DND-41 (cell line): ENCODE measurements around the gene TBX4.

Experiments used
- ATAC-seq: fragments of 200-7000 bp; cut with Tn5 transposase; 3 replicates; pipeline ENCODE4 v1.9.1; 2021; ENCODE audit warnings: low read depth; ENCODE audit not compliant: insufficient read depth
- DNase-seq: peaks from one replicate; pipeline ENCODE4 v3.0.0-alpha.2; 2020
- H2AFZ ChIP-seq: 2 replicates; pipeline ENCODE4 v1.6.0; 2012; ENCODE audit warnings: low read depth, low read length
- H3K27ac ChIP-seq: 2 replicates; pipeline ENCODE4 v1.5.1; 2012; ENCODE audit warnings: low read length, inconsistent platforms
- H3K27me3 ChIP-seq: fragments of 200-600 bp; sonication (generic); 2 replicates; pipeline ENCODE4 v1.6.0; 2012; ENCODE audit warnings: low read length, mild to moderate bottlenecking, inconsistent platforms; ENCODE audit not compliant: insufficient read depth, poor library complexity
- H3K36me3 ChIP-seq: 2 replicates; pipeline ENCODE4 v1.5.1; 2012; ENCODE audit warnings: low read length, inconsistent platforms; ENCODE audit not compliant: insufficient read depth
- H3K4me1 ChIP-seq: 2 replicates; pipeline ENCODE4 v1.5.1; 2012; ENCODE audit warnings: mild to moderate bottlenecking, low read length; ENCODE audit not compliant: insufficient read depth
- H3K4me2 ChIP-seq: 2 replicates; pipeline ENCODE4 v1.6.0; 2012; ENCODE audit warnings: mild to moderate bottlenecking, moderate library complexity, low read length, inconsistent platforms; ENCODE audit not compliant: insufficient read depth
- H3K4me3 ChIP-seq, 2 experiments: fragments of 200-600 bp in 1 of 2; shearing (Covaris generic) in 1 of 2; 2 replicates each; pipeline ENCODE4 v1.5.1; 2012 to 2016; ENCODE audit warnings: inconsistent platforms in 2 of 2, low read length in 2 of 2, mild to moderate bottlenecking in 2 of 2, low read depth in 1 of 2, moderate library complexity in 1 of 2
- H3K79me2 ChIP-seq: 2 replicates; pipeline ENCODE4 v1.6.0; 2012; ENCODE audit warnings: low read length, inconsistent platforms; ENCODE audit not compliant: insufficient read depth
- H3K9ac ChIP-seq: 2 replicates; pipeline ENCODE4 v1.6.0; 2012; ENCODE audit warnings: low read depth, mild to moderate bottlenecking, inconsistent platforms, low read length, moderate library complexity
- H3K9me3 ChIP-seq: 2 replicates; pipeline ENCODE4 v1.5.1; 2012; ENCODE audit warnings: low read length, moderate library complexity, mild to moderate bottlenecking, inconsistent platforms; ENCODE audit not compliant: insufficient read depth, severe bottlenecking
- H4K20me1 ChIP-seq: 2 replicates; pipeline ENCODE4 v1.6.0; 2012; ENCODE audit warnings: low read length; ENCODE audit not compliant: insufficient read depth
- EZH2 ChIP-seq: IDR thresholded peaks from 3 replicates; pipeline ENCODE4 v1.6.1; 2012; ENCODE audit warnings: borderline replicate concordance, low read depth, mild to moderate bottlenecking, moderate library complexity, low read length, inconsistent platforms; ENCODE audit not compliant: severe bottlenecking
- TF ChIP-seq, protein P1 (sequence below): IDR thresholded peaks from 2 replicates; pipeline ENCODE4 v1.5.1; 2012; ENCODE audit warnings: borderline replicate concordance, low read length, moderate library complexity, mild to moderate bottlenecking; ENCODE audit not compliant: poor library complexity, severe bottlenecking; ENCODE audit errors: extremely low read depth

TBX4 gene

DNA sequence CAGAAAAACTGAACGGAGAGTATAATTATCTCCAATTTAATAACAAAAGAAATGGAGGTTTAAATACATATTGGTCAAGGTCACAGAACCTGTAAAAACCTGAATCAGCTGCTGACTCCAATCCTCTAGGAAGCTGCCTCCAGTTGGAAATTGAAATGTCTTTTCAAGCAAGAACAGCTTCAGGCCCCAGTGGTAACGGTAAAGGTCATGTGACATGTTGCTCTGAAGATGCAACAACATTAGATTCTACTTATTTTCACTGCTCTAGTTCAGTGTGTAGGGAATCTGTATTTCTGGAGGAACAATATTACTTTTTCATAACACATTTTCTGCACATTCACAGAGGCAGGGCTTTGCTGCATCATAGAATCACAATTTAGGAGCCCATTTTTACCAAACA is 58.8 kb downstream of the TBX4 start:
- no peak overlapping the region for H3K4me3 ChIP-seq
- H2AFZ ChIP-seq: no peak overlapping the region
- no peak for DNase-seq
- no peak overlapping the region for H3K9ac ChIP-seq
- H4K20me1 ChIP-seq: no peaks in the 10 kb centered on the region
- no peak overlapping the region for H3K4me2 ChIP-seq
- no peaks in the 10 kb centered on the region for H3K9me3 ChIP-seq
- H3K36me3 ChIP-seq: no peaks in the 10 kb centered on the region
- ATAC-seq: no peak
- no peaks in the 10 kb centered on the region for H3K4me1 ChIP-seq
- no peaks in the 10 kb centered on the region for H3K79me2 ChIP-seq
- H3K27me3 ChIP-seq: peaks cover 1% of the 10 kb centered on the region
- no peak overlapping the region for H3K27ac ChIP-seq
- TF ChIP-seq EZH2: no peak
- TF ChIP-seq, protein P1, sequence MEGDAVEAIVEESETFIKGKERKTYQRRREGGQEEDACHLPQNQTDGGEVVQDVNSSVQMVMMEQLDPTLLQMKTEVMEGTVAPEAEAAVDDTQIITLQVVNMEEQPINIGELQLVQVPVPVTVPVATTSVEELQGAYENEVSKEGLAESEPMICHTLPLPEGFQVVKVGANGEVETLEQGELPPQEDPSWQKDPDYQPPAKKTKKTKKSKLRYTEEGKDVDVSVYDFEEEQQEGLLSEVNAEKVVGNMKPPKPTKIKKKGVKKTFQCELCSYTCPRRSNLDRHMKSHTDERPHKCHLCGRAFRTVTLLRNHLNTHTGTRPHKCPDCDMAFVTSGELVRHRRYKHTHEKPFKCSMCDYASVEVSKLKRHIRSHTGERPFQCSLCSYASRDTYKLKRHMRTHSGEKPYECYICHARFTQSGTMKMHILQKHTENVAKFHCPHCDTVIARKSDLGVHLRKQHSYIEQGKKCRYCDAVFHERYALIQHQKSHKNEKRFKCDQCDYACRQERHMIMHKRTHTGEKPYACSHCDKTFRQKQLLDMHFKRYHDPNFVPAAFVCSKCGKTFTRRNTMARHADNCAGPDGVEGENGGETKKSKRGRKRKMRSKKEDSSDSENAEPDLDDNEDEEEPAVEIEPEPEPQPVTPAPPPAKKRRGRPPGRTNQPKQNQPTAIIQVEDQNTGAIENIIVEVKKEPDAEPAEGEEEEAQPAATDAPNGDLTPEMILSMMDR: no peak

DNA sequence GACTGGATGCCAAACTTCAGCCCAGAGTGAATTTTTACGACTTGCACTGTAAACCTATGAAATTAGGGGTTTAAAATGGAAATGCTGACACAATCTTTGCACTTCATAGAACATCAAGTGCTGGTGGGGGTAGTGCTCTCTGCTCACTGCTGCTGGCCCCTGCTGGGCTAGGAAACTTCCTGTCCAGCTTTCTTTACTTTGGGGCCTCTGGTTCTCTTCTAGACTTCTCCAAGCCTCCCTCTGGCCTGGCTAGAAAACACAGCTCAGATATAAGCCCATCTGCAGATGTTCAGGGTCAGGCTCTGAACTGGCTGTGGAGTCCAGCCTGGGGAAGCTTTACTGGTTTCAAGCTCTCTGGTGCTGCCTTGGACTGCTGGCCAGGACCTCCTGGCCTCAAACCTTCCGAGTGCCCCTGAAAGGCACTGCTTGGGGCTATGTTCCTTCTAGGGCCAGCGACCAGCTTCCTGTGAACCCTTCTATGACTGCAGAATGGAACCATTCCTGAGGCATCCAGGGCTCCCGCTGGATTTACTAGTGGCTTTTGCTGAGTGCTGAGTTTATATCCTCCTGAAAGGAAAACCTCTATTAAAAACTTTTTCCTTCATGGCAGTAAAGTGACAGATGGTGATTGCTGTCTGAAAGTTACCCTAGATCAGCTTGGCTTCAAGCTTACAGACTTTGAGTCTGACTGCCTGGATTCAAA is 59.4 kb downstream of the TBX4 start:
- Histone ChIP-seq H3K9me3 (no peaks in the 10 kb centered on the region), H4K20me1 (no peaks in the 10 kb centered on the region), H3K4me2 (no peak overlapping the region), H3K27ac (no peak overlapping the region), H3K27me3 (peaks cover 4% of the 10 kb centered on the region), H3K4me1 (no peaks in the 10 kb centered on the region), H3K9ac (no peak overlapping the region), H3K79me2 (no peaks in the 10 kb centered on the region), H2AFZ (no peak overlapping the region), H3K36me3 (no peaks in the 10 kb centered on the region), H3K4me3 (no peak overlapping the region)
- ATAC-seq (no peak), DNase-seq (no peak)
- no peak for TF ChIP-seq EZH2
- TF ChIP-seq, protein P1: no peak

DNA sequence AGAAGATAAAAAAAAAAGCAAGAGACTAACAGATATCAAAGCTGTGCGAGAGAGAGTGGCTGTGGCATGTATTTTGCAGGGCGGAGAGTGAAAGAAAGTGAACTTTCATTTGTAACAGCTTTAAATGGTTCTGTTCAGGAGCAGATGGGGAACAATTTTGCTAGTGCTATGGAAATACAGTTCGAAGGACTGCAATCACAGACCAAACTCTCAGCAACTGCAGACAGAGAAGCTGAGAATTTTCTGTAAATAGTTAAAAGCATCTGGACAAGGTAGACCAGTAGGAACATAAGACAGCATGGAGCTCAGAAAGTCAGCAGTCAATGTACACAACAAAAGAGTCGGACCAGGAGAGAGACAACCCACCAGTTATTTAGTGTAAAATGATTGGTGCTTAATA is 62.3 kb downstream of the TBX4 start:
- H3K4me1 ChIP-seq: no peaks in the 10 kb centered on the region
- no peaks in the 10 kb centered on the region for H3K9me3 ChIP-seq
- H3K4me2 ChIP-seq: no peak overlapping the region
- H4K20me1 ChIP-seq: no peaks in the 10 kb centered on the region
- H3K27ac ChIP-seq: no peak overlapping the region
- TF ChIP-seq EZH2: no peak
- TF ChIP-seq, protein P1: no peak
- H3K36me3 ChIP-seq: no peaks in the 10 kb centered on the region
- peaks cover 4% of the 10 kb centered on the region for H3K27me3 ChIP-seq
- ATAC-seq (no peak), DNase-seq (no peak)
- no peak overlapping the region for H3K9ac ChIP-seq
- no peak overlapping the region for H3K4me3 ChIP-seq
- H2AFZ ChIP-seq: no peak overlapping the region
- no peaks in the 10 kb centered on the region for H3K79me2 ChIP-seq

DNA sequence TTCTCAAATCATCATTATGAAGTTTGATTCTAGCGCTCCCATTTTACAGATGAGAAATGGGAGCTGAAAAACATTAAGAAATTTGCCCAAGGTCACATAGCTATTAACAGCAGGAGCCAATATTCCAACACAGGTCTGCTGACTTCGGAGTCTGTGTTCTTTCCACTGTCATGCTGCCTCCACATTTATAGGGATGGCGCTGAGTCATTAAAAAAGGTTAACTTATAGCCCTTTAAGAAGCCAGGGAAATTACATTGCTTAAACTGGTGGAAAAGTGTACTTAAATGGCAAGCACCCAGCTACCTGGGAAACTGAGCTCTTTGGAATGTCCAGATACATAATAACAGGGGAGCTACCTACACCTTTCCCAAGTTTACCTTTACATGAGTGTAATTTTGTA is 65.0 kb downstream of the TBX4 start:
- no peaks in the 10 kb centered on the region for H3K36me3 ChIP-seq
- ATAC-seq (no peak), DNase-seq (no peak)
- peaks cover 4% of the 10 kb centered on the region for H3K27me3 ChIP-seq
- TF ChIP-seq, protein P1: no peak
- no peak for TF ChIP-seq EZH2
- no peak overlapping the region for H3K4me3 ChIP-seq
- no peak overlapping the region for H3K27ac ChIP-seq
- H3K9ac ChIP-seq: no peak overlapping the region
- H3K9me3 ChIP-seq: no peaks in the 10 kb centered on the region
- H2AFZ ChIP-seq: no peak overlapping the region
- no peaks in the 10 kb centered on the region for H3K4me1 ChIP-seq
- H3K79me2 ChIP-seq: no peaks in the 10 kb centered on the region
- no peak overlapping the region for H3K4me2 ChIP-seq
- no peaks in the 10 kb centered on the region for H4K20me1 ChIP-seq
